Measurements from ENCODE around the gene TECTA.
"Not testable (repeated sequence)": the region's sequence is repeated elsewhere in the genome, so short reads cannot be mapped to it uniquely, and the experiment has no call there.

TECTA gene

DNA sequence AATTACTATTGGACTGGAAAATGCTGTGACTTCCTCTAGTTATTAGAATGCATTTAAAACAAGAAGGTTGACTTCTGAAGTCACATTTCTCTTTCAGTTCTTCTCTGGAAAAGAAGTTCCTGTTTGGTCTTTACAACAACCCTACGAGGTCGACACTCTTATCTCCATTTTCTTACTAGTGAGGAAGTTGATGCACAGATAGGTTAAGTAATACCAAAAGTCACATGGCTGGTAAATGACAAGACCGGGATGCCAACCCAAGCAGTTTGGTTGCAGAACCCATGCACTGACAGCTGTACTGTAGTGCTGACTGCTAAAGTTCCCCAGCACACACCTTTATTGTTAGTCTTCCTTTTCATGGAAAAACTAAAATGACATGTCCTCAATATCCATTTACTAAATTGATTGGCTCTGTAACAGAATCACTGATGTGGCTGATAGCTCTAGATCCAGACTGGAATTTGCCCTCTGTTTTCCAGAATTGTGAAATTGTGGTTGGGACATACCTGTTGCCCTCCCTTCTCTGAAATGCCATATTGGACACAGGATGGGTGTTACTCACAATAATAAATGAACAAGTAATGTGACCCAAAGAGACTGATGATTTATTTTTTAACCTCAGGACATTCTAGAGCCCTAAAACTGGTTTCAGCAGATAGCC lies 9.4 kb upstream of the TECTA start:
- FAIRE-seq = no peak

DNA sequence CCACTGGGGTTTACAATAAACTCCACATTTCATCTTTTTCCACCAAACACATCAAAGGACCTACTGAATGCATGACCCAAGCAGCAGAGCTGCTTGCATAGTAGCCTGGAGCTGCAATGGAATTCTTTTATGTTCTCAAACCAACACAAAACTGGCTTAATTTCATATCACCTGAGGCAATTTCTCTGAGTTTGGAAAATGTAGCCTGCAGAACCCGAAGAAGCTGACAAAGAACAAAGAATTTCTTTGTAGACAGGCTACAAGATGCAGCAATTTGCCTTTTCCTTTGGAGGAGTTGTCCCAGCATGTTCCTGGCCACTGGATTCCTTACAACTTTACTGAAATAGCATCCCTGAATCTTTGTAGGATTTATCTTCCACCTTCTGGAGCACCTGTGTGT lies 5.5 kb upstream of the TECTA start:
- FAIRE-seq = no peak

DNA sequence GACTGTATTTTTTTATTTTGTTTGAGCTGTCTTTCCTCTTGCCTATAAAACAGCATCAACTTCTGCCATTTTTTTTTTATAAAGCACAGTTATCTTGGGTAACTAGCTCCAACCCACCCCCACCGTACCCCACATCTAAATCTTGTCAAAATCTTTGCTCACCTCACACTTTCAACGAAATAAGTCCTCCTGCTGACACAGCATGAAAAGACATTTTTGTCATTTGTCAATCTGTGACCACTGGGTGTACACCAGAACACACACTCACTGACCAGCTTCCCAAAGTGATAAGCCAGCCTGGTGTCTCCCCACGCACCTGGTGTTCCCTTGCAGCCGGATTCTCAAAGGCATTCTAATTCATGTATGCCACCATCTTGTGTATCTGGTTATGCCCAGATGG lies 1.7 kb upstream of the TECTA start:
- FAIRE-seq = no peak

DNA sequence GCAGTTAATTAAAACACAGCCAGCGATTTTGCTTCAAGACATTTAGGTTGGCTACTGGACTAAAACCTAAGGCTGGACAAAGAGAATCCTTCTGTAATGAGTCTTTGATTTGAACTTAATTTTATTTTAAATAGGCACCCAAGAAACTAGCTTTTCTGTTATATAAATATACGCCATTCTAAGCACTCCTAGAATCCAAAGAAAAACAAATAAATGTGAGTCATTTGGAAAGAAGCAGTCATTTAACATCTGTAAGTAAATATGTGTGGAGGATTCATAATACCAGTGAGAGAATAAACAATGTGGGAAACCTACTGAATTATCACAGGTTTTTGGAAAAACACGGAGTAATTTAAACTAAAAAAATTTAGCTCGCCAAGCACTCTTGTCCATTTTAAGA lies 1.2 kb upstream of the TECTA start:
- no peak for FAIRE-seq

DNA sequence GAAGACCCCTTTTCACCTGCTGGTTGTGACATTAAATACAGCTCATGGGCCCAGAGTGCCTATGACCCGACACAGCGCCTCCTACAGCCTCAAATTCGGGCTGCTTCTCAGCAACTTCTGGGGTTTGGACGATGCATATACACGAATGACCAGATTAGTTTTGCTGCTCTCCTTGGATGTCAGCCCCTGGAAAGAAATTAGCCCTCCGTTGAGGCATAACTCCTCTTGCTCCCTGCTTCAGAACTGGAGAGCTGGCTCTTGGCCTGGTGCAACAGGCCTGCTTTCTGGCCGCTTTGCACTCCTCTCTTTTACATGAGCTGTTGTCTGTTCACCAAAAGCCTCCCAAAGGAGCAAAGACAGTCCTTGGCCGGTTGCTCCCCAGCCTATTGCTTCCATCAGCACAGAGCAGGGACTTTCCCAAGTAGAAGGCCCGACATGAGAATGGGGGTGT lies 3.3 kb downstream of the TECTA start:
- FAIRE-seq = no peak

DNA sequence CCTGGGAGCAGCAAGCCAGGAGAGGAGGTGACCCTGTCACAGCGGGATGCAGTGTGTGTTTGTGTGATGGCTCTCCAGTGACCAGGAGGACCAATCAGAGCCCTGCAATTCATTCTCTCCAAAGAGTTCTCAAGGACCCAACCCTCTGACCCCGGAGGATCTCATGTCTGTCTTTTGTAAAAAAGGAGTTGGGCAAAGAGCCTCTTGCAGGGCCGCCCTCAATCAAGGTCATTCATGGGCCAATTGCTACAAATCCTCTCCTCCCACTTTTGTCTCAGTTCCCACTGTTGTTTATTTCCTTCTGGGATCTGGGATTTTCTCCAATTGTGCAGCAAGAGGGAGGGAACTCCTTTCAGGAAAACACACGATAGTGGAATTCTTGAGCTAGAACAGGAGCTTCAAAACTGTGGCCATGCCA lies 4.0 kb downstream of the TECTA start:
- no peak for FAIRE-seq

DNA sequence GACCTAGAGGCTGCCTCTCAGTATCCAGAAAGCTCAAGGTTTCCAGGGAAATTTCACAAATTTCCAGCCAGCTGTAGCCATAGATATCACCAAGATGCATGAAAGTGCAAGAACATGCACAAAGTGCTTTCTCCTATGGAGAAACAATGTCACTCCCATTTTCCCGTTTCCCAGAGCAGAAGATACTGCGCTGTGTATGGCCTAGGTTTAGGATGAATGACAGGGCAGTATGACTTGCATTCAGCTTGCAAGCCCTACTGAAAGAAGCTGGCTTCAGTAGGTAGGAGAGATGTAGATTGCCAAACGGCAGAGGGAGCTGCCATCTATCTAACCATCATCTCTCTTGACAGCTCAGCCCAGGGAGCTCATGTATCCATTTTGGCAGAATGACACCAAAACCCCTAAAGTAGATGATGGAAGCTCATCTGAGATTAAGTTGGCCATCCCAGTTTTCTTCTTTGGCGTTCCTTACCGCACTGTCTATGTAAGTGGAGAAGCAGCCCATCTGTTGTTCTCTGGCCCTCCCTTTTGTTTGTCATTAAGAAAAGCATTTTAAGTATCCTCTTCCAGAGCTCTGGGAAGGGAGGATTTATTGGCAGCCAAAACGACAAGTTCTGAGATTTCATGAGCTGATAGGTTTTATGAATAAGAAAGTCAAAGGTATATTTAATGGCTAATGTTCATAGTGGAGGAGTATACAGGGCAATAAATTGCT lies 4.6 kb downstream of the TECTA start:
- FAIRE-seq = no peak

DNA sequence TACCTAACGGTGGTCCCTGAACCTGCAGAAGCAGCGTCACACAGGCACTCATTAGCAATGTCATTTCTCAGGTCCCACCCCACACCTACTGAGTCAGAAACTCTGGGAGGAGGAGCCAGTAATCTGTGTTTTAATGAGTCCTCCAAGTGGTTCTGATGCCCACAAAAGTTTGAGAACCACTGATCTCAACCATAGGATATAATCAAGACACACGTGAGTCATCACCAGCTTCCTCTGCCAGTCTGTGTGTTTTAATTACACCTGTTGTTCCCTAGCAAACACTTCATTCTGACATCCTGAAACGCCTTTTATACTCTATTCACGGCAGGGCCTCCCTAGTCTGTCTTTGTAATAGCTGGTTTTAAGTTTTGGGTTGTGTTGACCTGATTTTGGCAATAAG lies 5.8 kb downstream of the TECTA start:
- FAIRE-seq = no peak

DNA sequence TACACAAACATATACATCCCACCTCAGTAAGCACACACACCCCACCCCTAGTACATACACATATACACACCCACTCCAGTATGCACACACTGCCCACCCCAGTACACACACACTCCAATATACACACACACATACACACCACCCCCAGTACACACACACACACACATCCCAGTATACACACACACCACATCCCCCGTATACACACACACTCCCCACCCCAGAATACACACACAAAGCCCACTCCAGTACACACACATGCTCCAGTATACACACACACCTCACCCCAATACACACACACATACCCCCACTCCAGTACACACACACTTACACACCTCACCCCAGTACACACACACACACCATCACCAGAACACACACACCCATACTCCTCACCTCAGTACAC lies 7.4 kb downstream of the TECTA start:
- FAIRE-seq = no peak

DNA sequence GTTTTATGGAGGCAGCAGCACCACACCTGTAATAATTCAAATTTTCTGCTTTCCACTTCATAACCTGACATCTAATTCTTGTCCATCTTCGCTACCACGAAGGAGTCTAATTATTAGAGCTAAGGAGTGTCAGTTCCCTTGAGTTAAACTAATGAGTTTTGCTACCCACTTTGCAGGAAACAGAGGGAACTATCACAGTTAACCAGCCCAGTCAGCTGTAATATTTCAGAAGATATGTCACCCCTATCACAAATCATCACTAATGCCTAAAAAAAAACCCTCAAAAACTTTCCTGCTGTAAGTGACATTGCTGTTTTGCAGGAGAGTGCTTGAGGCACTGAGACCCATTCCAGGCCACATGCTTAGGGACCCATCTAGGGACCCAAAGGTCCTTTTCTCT lies 8.4 kb downstream of the TECTA start:
- no peak for FAIRE-seq

DNA sequence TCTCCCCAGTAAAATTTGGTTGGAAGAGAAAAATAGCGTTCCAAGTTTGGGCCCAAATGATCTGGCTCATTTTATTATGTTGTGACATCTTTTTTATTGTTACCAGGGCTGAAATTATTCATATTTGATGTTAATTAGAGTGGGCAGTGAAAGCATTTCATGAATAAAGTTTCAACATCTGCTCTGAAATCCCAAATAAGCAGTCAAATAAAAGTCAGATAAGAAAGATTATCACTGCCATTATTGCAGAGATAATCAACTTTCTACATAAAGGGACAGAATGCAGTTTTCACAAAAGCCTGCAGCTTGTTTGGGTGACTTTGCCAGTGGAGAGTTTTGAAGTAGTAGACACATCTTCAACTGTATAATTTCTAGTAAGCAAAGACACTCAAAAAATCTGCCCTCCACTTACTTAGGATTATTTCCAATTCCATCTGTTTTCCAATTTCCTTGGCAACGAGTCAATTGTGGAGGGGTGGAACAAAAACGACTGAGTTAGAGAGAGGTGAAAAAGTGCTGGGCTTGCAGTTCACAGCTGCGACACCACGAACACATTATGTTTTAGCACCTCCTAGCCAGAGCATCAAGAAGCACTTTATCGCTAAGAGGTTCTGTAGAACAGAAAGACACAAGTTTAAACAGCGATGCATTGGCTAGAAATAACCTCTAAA lies 9.0 kb downstream of the TECTA start:
- FAIRE-seq = no peak

DNA sequence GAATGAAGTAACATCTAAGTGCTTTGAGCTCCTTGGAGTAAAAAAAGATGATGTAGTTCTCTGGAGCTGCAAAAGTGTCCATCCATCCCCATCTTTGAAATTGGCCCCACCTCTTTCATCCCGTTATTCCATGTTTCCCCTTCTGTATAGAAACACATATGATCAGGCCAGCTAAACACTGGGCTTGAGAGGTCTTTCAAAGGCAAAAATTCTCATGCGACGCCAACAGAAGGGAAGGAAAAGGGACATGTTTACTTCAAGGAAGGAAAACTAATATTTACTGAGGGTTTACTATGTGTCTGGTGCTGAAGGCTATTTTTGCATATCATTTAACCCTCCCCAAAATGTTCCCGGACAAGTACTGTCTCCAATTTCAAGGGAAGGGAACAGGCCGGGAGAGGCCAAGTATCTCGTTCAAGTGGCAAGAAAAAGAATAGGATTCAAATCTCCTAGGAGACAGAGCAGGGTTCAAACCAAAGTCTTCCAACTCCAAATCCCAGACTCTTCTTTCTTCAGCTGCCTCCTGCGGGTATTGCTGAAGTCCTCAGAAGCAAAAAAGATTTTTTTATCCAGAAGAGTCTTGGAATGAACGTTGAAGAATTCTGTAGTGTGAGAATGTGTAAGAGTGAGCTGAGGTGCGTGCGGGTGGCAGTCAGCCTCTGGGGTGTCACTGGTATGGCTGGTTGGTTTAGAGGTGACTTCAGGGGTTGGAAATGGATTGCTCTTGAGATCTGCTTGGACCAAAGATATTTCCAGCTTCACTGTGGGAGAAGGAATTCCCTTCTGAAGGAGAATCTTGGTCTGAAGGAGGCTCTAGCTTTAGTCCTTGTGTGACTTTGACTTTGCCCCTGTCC lies 10.1 kb downstream of the TECTA start:
- FAIRE-seq = no peak

DNA sequence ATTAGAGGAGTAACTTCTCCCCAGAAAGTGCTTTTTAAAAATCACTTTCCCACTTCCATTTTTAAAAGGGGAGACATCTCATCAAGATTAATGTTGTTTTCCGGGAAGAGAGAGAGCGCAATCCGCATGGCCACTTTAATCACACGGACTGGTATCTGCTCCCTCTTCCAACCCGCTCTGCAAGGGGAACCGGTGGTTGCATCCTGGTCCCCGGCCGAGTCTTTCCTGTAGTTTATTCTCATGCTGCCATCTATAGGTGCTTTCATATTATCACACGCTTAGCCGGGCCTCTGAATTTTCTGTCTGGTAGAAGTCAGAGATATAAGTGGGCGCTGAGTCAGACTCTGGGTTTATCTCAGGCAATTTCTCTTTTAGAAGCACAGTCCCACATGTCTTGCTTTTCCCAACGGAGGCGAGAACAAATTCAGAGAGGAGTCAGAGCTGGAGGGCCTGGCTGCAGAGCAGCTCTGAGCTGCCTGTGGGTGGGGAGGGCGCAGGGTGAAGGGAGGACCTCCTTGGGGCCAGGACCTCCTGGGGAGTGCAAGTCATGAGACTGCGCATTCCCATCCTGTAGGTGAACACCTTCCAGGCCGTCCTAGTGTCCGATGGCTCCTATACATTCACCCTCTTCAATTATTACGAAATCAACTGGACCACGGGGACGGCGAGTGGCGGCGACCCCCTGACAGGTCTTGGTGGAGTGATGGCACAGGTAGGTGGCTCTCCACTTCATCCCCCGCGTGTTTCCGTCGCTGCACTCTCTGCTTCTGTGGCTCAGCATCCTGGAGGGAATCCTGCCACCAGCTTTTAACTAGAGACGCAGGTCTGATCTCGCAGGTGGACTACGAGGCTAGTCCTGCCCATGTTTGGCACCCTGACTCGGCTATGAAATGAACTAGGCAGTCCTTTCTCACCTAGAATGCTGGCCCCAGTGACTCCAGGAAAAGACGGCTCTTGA lies 11.7 kb downstream of the TECTA start:
- FAIRE-seq = peak; percentile 48

DNA sequence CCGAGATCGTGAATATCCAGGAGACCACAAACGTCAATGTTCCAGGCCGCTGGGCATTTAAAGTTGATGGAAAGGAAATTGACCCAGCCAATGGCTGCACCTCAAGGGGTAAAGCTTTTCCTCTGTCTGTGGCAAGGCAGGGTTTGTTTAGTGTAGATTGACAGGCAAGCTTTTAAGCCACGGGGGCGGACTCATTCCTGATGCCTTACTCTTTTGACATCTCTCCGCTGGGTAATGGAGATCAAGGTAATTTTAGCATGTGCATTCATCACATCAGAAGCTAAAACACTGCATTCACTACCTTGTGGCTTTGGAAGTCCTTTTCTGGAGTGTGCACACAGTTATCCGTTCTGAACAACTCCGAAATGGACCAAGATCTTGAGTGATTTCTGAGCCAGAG lies 12.6 kb downstream of the TECTA start:
- FAIRE-seq = no peak

DNA sequence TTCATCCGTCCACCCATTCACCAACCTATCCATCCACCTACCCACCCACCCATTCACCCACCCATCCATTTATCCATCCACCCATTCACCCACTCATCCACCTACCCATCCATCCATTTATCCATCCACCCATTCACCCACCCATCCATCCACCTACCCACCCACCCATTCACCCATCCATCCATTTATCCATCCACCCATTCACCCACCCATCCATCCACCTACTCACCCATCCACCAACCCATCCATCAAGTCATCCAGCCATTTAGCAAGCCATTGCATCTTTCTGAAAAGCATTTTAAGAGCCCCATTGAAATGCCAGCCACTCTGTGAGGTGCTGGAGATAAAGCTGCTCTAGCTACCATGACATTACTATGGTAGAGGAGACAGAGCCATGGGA lies 14.0 kb downstream of the TECTA start:
- FAIRE-seq = not testable (repeated sequence)

DNA sequence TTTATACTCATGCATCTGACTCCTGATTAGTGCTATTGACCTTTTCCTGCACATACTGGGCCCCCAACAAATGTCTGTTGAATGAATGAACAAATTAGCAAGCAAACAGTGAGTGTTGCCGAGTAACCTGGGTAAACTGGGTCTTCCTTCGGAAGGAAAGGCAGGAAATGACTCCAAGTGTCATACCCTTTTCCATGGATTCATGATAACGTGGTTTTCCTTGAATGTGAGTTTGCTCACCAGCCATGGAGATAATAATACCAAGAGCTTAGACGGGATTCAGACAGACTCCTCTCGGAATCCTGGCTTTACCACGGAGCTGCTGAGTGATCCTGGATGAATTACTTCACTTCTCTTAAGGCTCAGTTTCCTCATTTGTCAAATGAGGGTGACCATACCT lies 16.7 kb downstream of the TECTA start:
- no peak for FAIRE-seq

DNA sequence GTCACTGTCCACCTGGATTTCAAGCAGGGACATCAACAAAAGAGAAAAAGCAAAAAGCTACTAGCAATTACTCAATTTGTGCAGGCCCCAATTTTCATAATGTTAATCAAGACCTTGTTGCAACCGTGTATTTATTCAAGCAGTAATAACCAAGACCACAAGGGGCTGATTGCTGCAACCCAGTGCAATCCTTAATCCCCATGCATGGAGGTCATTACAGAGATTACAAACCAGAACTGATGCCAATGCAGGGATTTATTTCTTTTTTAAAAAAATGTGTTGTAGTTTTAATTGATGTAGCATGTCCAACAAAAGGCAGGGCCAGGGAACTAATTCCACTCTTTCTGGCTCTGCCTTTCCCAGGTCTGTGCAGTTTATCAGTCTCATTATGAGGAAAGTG lies 18.4 kb downstream of the TECTA start:
- no peak for FAIRE-seq

DNA sequence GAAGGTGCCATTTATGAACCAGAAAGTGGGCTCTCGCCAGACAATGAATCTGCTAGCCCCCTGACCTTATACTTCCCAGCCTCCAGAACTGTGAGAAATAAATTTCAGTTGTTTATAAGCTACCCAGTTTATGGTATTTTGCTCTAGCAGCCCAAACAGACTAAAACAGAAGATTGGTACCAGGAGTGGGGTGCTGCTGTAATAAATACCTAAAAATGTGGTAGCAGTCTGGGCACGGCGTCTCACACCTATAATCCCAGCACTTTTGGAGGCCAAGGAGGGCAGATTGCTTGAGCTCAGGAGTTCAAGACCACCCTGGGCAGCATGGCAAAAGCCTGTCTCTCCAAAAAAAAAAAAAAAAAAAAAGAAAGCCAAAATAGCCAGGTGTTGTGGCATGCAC lies 21.3 kb downstream of the TECTA start:
- FAIRE-seq = no peak

DNA sequence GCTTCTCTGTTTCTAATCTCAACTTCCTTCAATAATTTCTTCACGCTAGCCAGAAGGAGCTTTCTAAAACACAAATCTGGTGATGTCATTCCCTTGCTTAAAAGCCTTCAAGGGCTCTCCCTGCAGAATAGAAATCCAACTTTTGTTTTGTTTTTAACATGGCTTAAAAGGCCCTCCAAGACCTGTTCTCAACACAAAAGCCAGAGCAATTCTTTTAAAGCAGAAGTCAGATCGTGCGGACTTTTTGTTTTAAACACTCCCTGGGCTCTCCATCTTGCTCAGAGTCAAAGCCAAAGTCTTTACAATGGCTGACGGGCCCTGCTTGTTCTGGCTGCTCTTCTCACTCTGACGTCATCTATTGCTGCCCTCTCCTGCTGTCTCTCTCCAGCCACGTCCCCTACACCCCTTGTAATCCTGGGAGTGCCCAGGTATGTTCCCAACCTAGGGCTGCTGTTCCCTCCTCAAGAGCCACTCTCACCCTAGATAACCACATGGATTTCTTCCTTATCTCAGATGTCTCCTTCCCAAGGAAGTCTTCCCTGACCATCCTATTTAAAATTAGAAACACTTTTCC lies 22.5 kb downstream of the TECTA start:
- no peak for FAIRE-seq

DNA sequence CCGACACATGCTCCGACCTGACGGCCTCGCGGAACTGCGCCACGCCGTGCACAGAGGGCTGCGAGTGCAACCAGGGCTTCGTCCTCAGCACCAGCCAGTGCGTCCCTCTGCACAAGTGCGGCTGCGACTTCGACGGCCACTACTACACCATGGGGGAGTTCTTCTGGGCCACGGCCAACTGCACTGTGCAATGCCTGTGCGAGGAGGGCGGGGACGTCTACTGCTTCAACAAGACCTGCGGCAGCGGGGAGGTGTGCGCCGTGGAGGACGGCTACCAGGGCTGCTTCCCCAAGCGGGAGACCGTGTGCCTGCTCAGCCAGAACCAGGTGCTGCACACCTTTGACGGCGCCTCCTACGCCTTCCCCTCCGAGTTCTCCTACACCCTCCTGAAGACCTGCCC lies 26.8 kb downstream of the TECTA start:
- FAIRE-seq = no peak

All from G401.6 (cell line).